Measurements from ENCODE around the gene GPR148. TPM values are rescaled to one million over a fixed set of nuclear protein-coding genes. Genes with fewer than 3 reads are reported as not detected.
"Not testable (repeated sequence)": the region's sequence is repeated elsewhere in the genome, so short reads cannot be mapped to it uniquely, and the experiment has no call there.

Gene GPR148, protein sequence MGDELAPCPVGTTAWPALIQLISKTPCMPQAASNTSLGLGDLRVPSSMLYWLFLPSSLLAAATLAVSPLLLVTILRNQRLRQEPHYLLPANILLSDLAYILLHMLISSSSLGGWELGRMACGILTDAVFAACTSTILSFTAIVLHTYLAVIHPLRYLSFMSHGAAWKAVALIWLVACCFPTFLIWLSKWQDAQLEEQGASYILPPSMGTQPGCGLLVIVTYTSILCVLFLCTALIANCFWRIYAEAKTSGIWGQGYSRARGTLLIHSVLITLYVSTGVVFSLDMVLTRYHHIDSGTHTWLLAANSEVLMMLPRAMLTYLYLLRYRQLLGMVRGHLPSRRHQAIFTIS
- under 1 TPM in 6 of 8 experiments, not detected in 2; 0.16 to 0.66 (median 0.30) TPM for total RNA-seq

- ATAC-seq (replicated peaks in 6 of 8) = no peak
- peak within 1 kb of the TSS; percentile 86 to 98 for H3K27ac ChIP-seq
- peak within 1 kb of the TSS; percentile 20 to 40 (median 33) for H3K4me3 ChIP-seq
- H3K4me1 ChIP-seq (replicated peaks in 1 of 2) = peaks cover 19 to 23% of the 10 kb centered on the region in 2 donors
- WGBS, 10 experiments = 60 to 100% (median 85%) methylated on average over 1 to 3 of the region's 8 CpGs; no CpG with 5 or more reads in 4 of the 10 experiments
- in situ Hi-C loops (cut with MboI; ENCODE audit: low pct_unique_long_range_greater_than_20kb in 2 of 9, low sequenced_read_pairs in 9 of 9, unreplicated experiment in 9 of 9) = no loop called here
Observed at GRCh38 chr2:130728549-130729316, at the start of gene GPR148. TSS of gene GPR148 (plus strand) at chr2:130729070. CDS start at chr2:130729152, 82 bp downstream.

DNA sequence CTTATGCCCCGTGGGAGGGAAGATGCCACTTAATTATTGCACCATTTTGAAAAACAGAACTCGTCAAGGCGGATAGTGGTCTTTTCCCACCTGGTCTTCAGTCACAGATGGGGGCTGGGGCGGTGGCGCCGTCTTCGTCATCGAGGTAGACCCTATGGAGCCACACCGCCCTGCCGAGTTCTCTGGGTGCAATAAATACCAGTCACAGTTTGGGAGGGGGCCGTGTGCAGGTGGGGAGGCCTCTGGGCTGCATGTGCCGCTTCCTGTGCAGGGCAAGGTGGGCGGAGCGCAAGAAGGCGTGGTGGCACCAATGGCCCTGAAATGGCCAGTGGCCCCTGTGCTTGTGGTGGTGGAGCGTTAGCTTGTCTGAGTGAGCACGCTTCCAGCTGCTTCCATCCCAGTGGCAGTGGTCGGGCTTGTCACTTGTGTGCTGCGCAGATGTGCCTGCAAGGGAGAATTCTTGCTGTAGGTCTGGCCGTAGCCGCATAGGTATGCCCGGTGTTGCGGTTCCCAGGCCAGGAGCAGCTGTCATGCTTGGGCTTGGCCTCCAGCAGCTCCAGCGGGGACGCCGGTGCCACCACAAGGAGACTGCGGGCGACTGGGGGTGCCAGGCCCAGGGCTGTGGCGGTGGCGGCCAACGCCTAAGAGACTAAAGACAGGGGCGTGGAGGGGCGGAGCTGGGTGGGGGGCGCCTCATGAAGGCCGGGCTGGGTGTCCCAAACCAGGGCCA, 36.7 kb upstream of the GPR148 start:
- H3K4me3 ChIP-seq; H3K4me1 ChIP-seq (replicated peaks in 1 of 2); H3K27ac ChIP-seq; in situ Hi-C loops (cut with MboI; ENCODE audit: low pct_unique_long_range_greater_than_20kb in 2 of 9, low sequenced_read_pairs in 9 of 9, unreplicated experiment in 9 of 9): not testable (repeated sequence)
- ATAC-seq (replicated peaks in 6 of 8) = peak in 3 of 8 experiments; percentile 15 to 50 (median 39)
- WGBS, 10 experiments = no CpG with 5 or more reads among the region's 35 CpGs

DNA sequence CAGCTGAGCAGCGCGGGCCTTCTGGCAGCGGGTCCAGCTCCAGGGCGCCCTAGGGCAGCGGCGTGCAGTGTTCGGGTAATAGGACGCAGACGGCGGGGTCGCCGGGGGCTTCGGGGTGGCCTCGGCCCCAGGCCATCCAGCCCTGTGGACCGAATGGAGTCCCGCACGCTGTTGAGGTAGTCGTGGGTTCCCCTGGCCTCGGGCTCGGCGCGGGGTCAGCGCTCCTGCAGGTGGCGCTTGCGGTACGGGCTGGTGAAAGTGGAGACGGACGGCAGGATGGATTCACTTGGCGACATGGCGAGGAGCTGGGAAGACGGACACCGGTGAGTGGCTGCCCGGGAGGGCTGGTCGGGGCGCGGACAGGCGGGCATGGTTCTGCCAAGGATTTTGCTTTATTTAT, 35.4 kb upstream of the GPR148 start:
- H3K4me1 ChIP-seq (replicated peaks in 1 of 2); H3K27ac ChIP-seq; in situ Hi-C loops (cut with MboI; ENCODE audit: low pct_unique_long_range_greater_than_20kb in 2 of 9, low sequenced_read_pairs in 9 of 9, unreplicated experiment in 9 of 9): not testable (repeated sequence)
- WGBS, 10 experiments = no CpG with 5 or more reads among the region's 37 CpGs
- peak; percentile 56 to 91 (median 82) for ATAC-seq (replicated peaks in 6 of 8)
- peak overlapping the region in 4 of 5 donors; percentile 12 to 29 (median 24) for H3K4me3 ChIP-seq

- in situ Hi-C loops (cut with MboI; ENCODE audit: low pct_unique_long_range_greater_than_20kb in 2 of 9, low sequenced_read_pairs in 9 of 9, unreplicated experiment in 9 of 9); H3K27ac ChIP-seq; H3K4me1 ChIP-seq (replicated peaks in 1 of 2); ATAC-seq (replicated peaks in 6 of 8); H3K4me3 ChIP-seq: not testable (repeated sequence)
- WGBS, 10 experiments = no CpG with 5 or more reads among the region's 3 CpGs
Observed at GRCh38 chr2:130703250-130703649, 25.6 kb upstream of the GPR148 start.

GRCh38 chr2:130714795-130715194, 14.1 kb upstream of the GPR148 start:
- ATAC-seq (replicated peaks in 6 of 8); H3K27ac ChIP-seq; H3K4me3 ChIP-seq; H3K4me1 ChIP-seq (replicated peaks in 1 of 2); in situ Hi-C loops (cut with MboI; ENCODE audit: low pct_unique_long_range_greater_than_20kb in 2 of 9, low sequenced_read_pairs in 9 of 9, unreplicated experiment in 9 of 9): not testable (repeated sequence)
- no CpG with 5 or more reads among the region's 2 CpGs for WGBS, 10 experiments

DNA sequence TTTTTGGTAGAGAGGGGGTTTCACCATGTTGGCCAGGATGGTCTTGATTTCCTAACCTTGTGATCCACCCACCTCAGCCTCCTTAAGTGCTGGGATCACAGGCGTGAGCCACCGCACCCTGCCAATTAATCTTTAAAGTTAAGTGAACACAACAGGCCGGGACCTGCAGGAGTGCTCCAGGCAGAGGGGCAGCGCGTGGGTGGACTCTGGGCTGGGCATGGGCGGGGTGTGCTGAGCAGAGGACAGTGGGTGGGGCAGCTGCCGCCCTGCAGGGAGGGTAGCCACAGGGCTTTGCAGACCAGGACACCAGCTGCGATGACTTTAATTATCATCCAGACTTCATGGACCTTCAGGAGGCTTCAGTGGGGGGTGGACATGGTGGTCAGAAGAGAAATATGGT, 8.8 kb upstream of the GPR148 start:
- peak in 1 of 8 experiments; percentile 70 for ATAC-seq (replicated peaks in 6 of 8)
- no peak overlapping the region for H3K4me3 ChIP-seq
- 20 to 80% (median 60%) methylated on average over 1 of the region's 8 CpGs; no CpG with 5 or more reads in 7 of the 10 experiments for WGBS, 10 experiments
- no peak overlapping the region for H3K27ac ChIP-seq
- H3K4me1 ChIP-seq (replicated peaks in 1 of 2) = no peaks in the 10 kb centered on the region
- in situ Hi-C loops (cut with MboI; ENCODE audit: low pct_unique_long_range_greater_than_20kb in 2 of 9, low sequenced_read_pairs in 9 of 9, unreplicated experiment in 9 of 9) = no loop called here

GRCh38 chr2:130720528-130720927, 8.3 kb upstream of the GPR148 start:
- no peaks in the 10 kb centered on the region for H3K4me1 ChIP-seq (replicated peaks in 1 of 2)
- ATAC-seq (replicated peaks in 6 of 8) = no peak
- 0 to 100% (median 75%) methylated on average over 1 to 2 of the region's 3 CpGs; no CpG with 5 or more reads in 5 of the 10 experiments for WGBS, 10 experiments
- in situ Hi-C loops (cut with MboI; ENCODE audit: low pct_unique_long_range_greater_than_20kb in 2 of 9, low sequenced_read_pairs in 9 of 9, unreplicated experiment in 9 of 9) = no loop called here
- no peak overlapping the region for H3K27ac ChIP-seq
- no peak overlapping the region for H3K4me3 ChIP-seq

- Histone ChIP-seq H3K4me3 (no peak overlapping the region), H3K4me1 (replicated peaks in 1 of 2) (peaks cover 19 to 23% of the 10 kb centered on the region in 2 donors), H3K27ac (no peak overlapping the region)
- 0 to 100% (median 77%) methylated on average over 1 to 2 of the region's 2 CpGs for WGBS, 10 experiments
- ATAC-seq (replicated peaks in 6 of 8) = no peak
- in situ Hi-C loops (cut with MboI; ENCODE audit: low pct_unique_long_range_greater_than_20kb in 2 of 9, low sequenced_read_pairs in 9 of 9, unreplicated experiment in 9 of 9) = no loop called here
Observed at GRCh38 chr2:130724455-130724854, 4.4 kb upstream of the GPR148 start.

DNA sequence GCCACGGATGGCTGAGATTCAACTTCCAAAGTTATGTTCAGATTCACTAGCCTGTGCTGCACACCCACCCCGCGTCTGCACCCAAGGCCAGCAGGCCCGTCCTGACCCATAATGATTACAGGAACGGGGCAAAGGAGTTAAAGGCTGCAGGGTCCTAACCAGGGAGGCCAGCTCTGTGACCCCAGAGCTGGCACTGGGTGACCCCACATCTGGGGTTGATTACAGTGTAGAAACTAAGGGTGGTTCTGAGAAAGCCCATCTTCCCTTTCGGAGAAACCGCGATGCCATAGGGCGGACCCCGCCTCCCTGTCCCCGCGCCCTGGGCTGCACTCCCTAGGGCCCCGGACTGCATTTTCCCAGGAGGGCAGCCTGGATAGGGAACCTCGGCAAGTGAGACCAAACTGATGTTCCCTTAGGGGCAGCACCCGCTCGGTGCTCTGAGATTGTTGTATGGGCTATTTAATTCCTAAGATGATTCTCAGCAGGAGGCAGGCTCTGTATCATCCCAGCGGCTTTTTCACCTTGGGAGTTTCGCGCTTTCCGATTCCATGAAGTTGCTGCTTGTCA, 2.2 kb upstream of the GPR148 start:
- peaks cover 19 to 23% of the 10 kb centered on the region in 2 donors for H3K4me1 ChIP-seq (replicated peaks in 1 of 2)
- in situ Hi-C loops (cut with MboI; ENCODE audit: low pct_unique_long_range_greater_than_20kb in 2 of 9, low sequenced_read_pairs in 9 of 9, unreplicated experiment in 9 of 9) = no loop called here
- 0 to 56% (median 40%) methylated on average over 1 to 10 of the region's 20 CpGs; no CpG with 5 or more reads in 5 of the 10 experiments for WGBS, 10 experiments

GRCh38 chr2:130727286-130727924, 1.5 kb upstream of the GPR148 start:
- Histone ChIP-seq H3K27ac (peak overlapping the region; percentile 86 to 98), H3K4me3 (peak overlapping the region; percentile 31 to 40 (median 33)), H3K4me1 (replicated peaks in 1 of 2) (peaks cover 19 to 23% of the 10 kb centered on the region in 2 donors)
- peak; percentile 81 to 94 (median 87) for ATAC-seq (replicated peaks in 6 of 8)
- 0 to 7% (median 0%) methylated on average over 1 to 16 of the region's 48 CpGs; no CpG with 5 or more reads in 2 of the 10 experiments for WGBS, 10 experiments
- in situ Hi-C loops (cut with MboI; ENCODE audit: low pct_unique_long_range_greater_than_20kb in 2 of 9, low sequenced_read_pairs in 9 of 9, unreplicated experiment in 9 of 9) = no loop called here

More for the DNA sequence above, 2.2 kb upstream of the GPR148 start:
- peak overlapping the region; percentile 31 to 40 (median 33) for H3K4me3 ChIP-seq
- no peak for ATAC-seq (replicated peaks in 6 of 8)
- peak overlapping the region; percentile 72 to 98 for H3K27ac ChIP-seq

- Histone ChIP-seq H3K4me1 (replicated peaks in 1 of 2) (peaks cover 19 to 23% of the 10 kb centered on the region in 2 donors), H3K4me3 (peak overlapping the region; percentile 20 to 40 (median 33)), H3K27ac (peak overlapping the region; percentile 86 to 98)
- WGBS, 10 experiments = 0 to 83% (median 34%) methylated on average over 1 to 8 of the region's 12 CpGs; no CpG with 5 or more reads in 4 of the 10 experiments
- in situ Hi-C loops (cut with MboI; ENCODE audit: low pct_unique_long_range_greater_than_20kb in 2 of 9, low sequenced_read_pairs in 9 of 9, unreplicated experiment in 9 of 9) = no loop called here
- peak; percentile 12 to 55 (median 44) for ATAC-seq (replicated peaks in 6 of 8)
Observed at GRCh38 chr2:130728007-130728454, 839 bp upstream of the GPR148 start.
